GM23248 (cell line): Measurements from ENCODE around the gene ENO1.

Experiments used
- EZH2 ChIP-seq: fragments of 200-600 bp; sonication (generic); IDR thresholded peaks from 2 replicates; pipeline ENCODE4 v1.6.1; 2018; ENCODE audit warnings: antibody characterized with exemption, mild to moderate bottlenecking; ENCODE audit not compliant: insufficient read depth, poor library complexity, severe bottlenecking
- EZH2phosphoT487 ChIP-seq: fragments of 200-600 bp; sonication (generic); IDR thresholded peaks from 2 replicates; pipeline ENCODE4 v1.6.1; 2018; ENCODE audit warnings: antibody characterized with exemption, moderate library complexity, mild to moderate bottlenecking, low read depth; ENCODE audit not compliant: insufficient read depth

GRCh38 chr1:8905582-8906191, 27.2 kb upstream of the ENO1 start:
- TF ChIP-seq EZH2 (no peak), EZH2phosphoT487 (no peak)
